K562 (cell line): ENCODE data around the gene SAMD10. TPM values are rescaled to one million over a fixed set of nuclear protein-coding genes. Genes with fewer than 3 reads are reported as not detected.

ENCODE experiments used
- HDGF ChIP-seq: fragments of 450-650 bp; IDR thresholded peaks from 2 replicates; pipeline ENCODE4 v1.6.1; 2016
- MBD1 ChIP-seq: fragments of 250-450 bp; sonication (Bioruptor Pico); IDR thresholded peaks from 2 replicates; pipeline ENCODE4 v1.8.0; 2022; ENCODE audit warnings: inconsistent platforms
- MIER1 ChIP-seq: fragments of 450-650 bp; IDR thresholded peaks from 2 replicates; pipeline ENCODE4 v1.6.1; 2016; ENCODE audit warnings: antibody characterized with exemption, mild to moderate bottlenecking, low read depth
- MYBL2 ChIP-seq, 2 experiments: fragments of 450-650 bp in 1 of 2; sonication (generic) in 1 of 2; formaldehyde crosslinking in 1 of 2; IDR thresholded peaks; 2 replicates each; pipeline versions ENCODE4 v1.6.1 to v1.8.1; 2017 to 2022; ENCODE audit warnings: borderline replicate concordance in 1 of 2, inconsistent platforms in 1 of 2, low read depth in 1 of 2, mild to moderate bottlenecking in 1 of 2, missing genetic modification reagents in 1 of 2, moderate library complexity in 1 of 2
- NR3C1 ChIP-seq: sonication (generic); formaldehyde crosslinking; IDR thresholded peaks from 2 replicates; pipeline ENCODE4 v1.8.1; 2022; ENCODE audit warnings: missing genetic modification reagents
- NR4A1 ChIP-seq, 2 experiments: fragments of 250-450 bp in 1 of 2; fragments of 450-650 bp in 1 of 2; sonication (Bioruptor Pico) in 1 of 2; IDR thresholded peaks; 2 replicates each; pipeline versions ENCODE4 v1.4.0 to v1.6.1; 2016 to 2020; ENCODE audit warnings: mild to moderate bottlenecking in 2 of 2, missing compliant biosample characterization in 1 of 2, missing genetic modification characterization in 1 of 2, moderate library complexity in 1 of 2
- STAG1 ChIP-seq: sonication (generic); formaldehyde crosslinking; IDR thresholded peaks from 2 replicates; pipeline ENCODE4 v1.5.0; 2020; ENCODE audit warnings: missing genetic modification reagents, borderline replicate concordance
- U2AF2 ChIP-seq: fragments of 200-400 bp; formaldehyde crosslinking; optimal IDR thresholded peaks from 2 replicates; pipeline ENCODE3; 2017; ENCODE audit warnings: low read depth, mild to moderate bottlenecking, low read length
- ZNF217 ChIP-seq: sonication (generic); formaldehyde crosslinking; IDR thresholded peaks from 2 replicates; pipeline ENCODE4 v1.8.0; 2022; ENCODE audit warnings: mild to moderate bottlenecking, missing genetic modification reagents
- ZNF253 ChIP-seq: fragments of 250-450 bp; sonication (Bioruptor Pico); conservative IDR thresholded peaks from 2 replicates; pipeline ENCODE4 v1.6.1; 2021; ENCODE audit warnings: mild to moderate bottlenecking
- ZNF318 ChIP-seq, 2 experiments: fragments of 450-650 bp; IDR thresholded peaks; 2 replicates each; pipeline ENCODE4 v1.6.1; 2016; ENCODE audit warnings: mild to moderate bottlenecking in 2 of 2, borderline replicate concordance in 1 of 2, low read depth in 1 of 2, moderate library complexity in 1 of 2
- ZNF740 ChIP-seq, 3 experiments: fragments of 200-800 bp in 1 of 3; sonication (Bioruptor generic) in 1 of 3; sonication (generic) in 1 of 3; formaldehyde crosslinking in 1 of 3; IDR thresholded peaks; 2 replicates each; pipeline versions ENCODE4 v1.6.1 to v1.8.0; 2016 to 2022; ENCODE audit warnings: mild to moderate bottlenecking in 2 of 3, missing compliant biosample characterization in 2 of 3, missing genetic modification characterization in 2 of 3, missing genetic modification reagents in 1 of 3
- polyA plus RNA-seq, 8 experiments: library from polyadenylated mRNA; depleted of rRNA in 4 of 8; stranded (reverse) in 5 of 8; unstranded in 3 of 8; fragments of >200 nt; fragmentation: Nextera tagmentation in 2 of 8; fragmentation: Illumina TruSeq in 1 of 8; extraction: Ambion mirVana in 2 of 8; extraction: Trizol in 1 of 8; gene quantifications; 2 replicates each; pipeline versions ENCODE4 v1.2.1 to v1.2.3, GENCODE V29; 2011 to 2014; ENCODE audit warnings: inconsistent platforms in 1 of 8, missing spikeins in 1 of 8
- total RNA-seq, 7 experiments: library from RNA; depleted of rRNA in 6 of 7; stranded (reverse); fragments of >200 nt in 6 of 7; fragmentation: Illumina TruSeq in 2 of 7; extraction: Trizol in 2 of 7; gene quantifications; 2 replicates each; pipeline versions ENCODE4 v1.2.1 to v1.2.3, GENCODE V29; 2011 to 2021; ENCODE audit warnings: low replicate concordance in 1 of 7
- TF ChIP-seq, protein P1 (sequence below), 2 experiments: fragments of 450-650 bp in 1 of 2; sonication (generic) in 1 of 2; formaldehyde crosslinking; conservative IDR thresholded peaks; 2 replicates each; pipeline versions ENCODE4 v1.4.0 to v1.8.1; 2020 to 2022; ENCODE audit warnings: mild to moderate bottlenecking in 1 of 2, missing genetic modification reagents in 1 of 2

The SAMD10 gene
- total and polyA plus RNA-seq, 9 of the 15 experiments (the other 6 are each of a cell fraction or from before 2014, with no cell fraction given), result 0.37 to 15.2 (median 4.8) TPM

GRCh38 chr20:63980317-63980805, 919 bp upstream of the SAMD10 start (continued):
- TF ChIP-seq ZNF740 (CRISPR knock-in tag; IDR thresholded peaks at IDR 0.05), result no peak
- TF ChIP-seq ZNF740 (tag; IDR thresholded peaks at IDR 0.05), result no peak
- TF ChIP-seq MYBL2 (IDR thresholded peaks at IDR 0.05; ENCODE audit: low read depth), result no peak
- TF ChIP-seq MYBL2 (CRISPR knock-in tag; IDR thresholded peaks at IDR 0.05; ENCODE audit: borderline replicate concordance), result no peak
- no peak for TF ChIP-seq U2AF2
- no peak for TF ChIP-seq ZNF318 (IDR thresholded peaks at IDR 0.05; ENCODE audit: borderline replicate concordance in 1 of 2, low read depth in 1 of 2)
- no peak for TF ChIP-seq STAG1
- no peak for TF ChIP-seq ZNF217
- 0 out of 2 replicates have a peak, but pooled peaks have one; percentile 34 for TF ChIP-seq HDGF
- TF ChIP-seq, protein P1, sequence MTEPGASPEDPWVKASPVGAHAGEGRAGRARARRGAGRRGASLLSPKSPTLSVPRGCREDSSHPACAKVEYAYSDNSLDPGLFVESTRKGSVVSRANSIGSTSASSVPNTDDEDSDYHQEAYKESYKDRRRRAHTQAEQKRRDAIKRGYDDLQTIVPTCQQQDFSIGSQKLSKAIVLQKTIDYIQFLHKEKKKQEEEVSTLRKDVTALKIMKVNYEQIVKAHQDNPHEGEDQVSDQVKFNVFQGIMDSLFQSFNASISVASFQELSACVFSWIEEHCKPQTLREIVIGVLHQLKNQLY (CRISPR knock-in tag; conservative IDR thresholded peaks at IDR 0.05), result no peak
- TF ChIP-seq MBD1, result no peak
- TF ChIP-seq NR4A1 (CRISPR knock-in tag; IDR thresholded peaks at IDR 0.05), result no peak
- no peak for TF ChIP-seq NR4A1 (tag; IDR thresholded peaks at IDR 0.05)
- no peak for TF ChIP-seq ZNF253 (CRISPR knock-in tag)
- no peak for TF ChIP-seq MIER1
- TF ChIP-seq NR3C1 (CRISPR knock-in tag), result no peak
